T-helper 1 cell treated with Interleukin-12 subunit alpha and Interleukin-12 subunit beta and Interleukin-4 antibody, amounts not matched to agents 30 ng/mL and 1 ng/mL, for 36 hours (primary cell): ENCODE measurements around the gene OR8D4. TPM values are rescaled to one million over a fixed set of nuclear protein-coding genes. Genes with fewer than 3 reads are reported as not detected.

Source experiments
- total RNA-seq: library from RNA; stranded (reverse); gene quantifications from 2 replicates; pipeline ENCODE4 v1.2.3, GENCODE V29; 2022

Gene OR8D4
- total RNA-seq, 1 donor from 2014 or later = not detected

Other genes starting within 250 kb of the OR8D4 start
- gene SCN3B, start 247.5 kb upstream of the OR8D4 start, total RNA-seq = not detected in 2 replicates
- gene ZNF202, start 160.5 kb upstream of the OR8D4 start, total RNA-seq = 16.5 and 20.7 TPM in 2 replicates
- not detected in 2 replicates for gene OR6X1, start 147.6 kb upstream of the OR8D4 start, total RNA-seq
- gene OR6M1, start 95.8 kb upstream of the OR8D4 start, total RNA-seq = not detected in 2 replicates
- gene TMEM225, start 16.5 kb upstream of the OR8D4 start, total RNA-seq = not detected in 2 replicates
- not detected in 2 replicates for gene OR4D5, start 37.5 kb downstream of the OR8D4 start, total RNA-seq
- not detected in 2 replicates for gene OR6T1, start 41.7 kb downstream of the OR8D4 start, total RNA-seq
- not detected in 2 replicates for gene OR10S1, start 75.6 kb downstream of the OR8D4 start, total RNA-seq
- gene OR10G6, start 93.0 kb downstream of the OR8D4 start, total RNA-seq = not detected in 2 replicates
- not detected in 2 replicates for gene OR10G4, start 110.8 kb downstream of the OR8D4 start, total RNA-seq
- gene OR10G9, start 120.8 kb downstream of the OR8D4 start, total RNA-seq = not detected in 2 replicates
- not detected in 2 replicates for gene OR10G8, start 124.6 kb downstream of the OR8D4 start, total RNA-seq
- gene OR10G7, start 139.2 kb downstream of the OR8D4 start, total RNA-seq = not detected in 2 replicates
- gene VWA5A, start 213.3 kb downstream of the OR8D4 start, total RNA-seq = 9.5 and 11.0 TPM in 2 replicates